Measurements from ENCODE around the gene MBNL2.

Gene MBNL2

GRCh38 chr13:97364827-97365226, 142.7 kb downstream of the MBNL2 start:
- no peak overlapping the region for H3K4me2 ChIP-seq (ENCODE audit: low read depth, low read length)
- no peak for DNase-seq
- no peaks in the 10 kb centered on the region for H3K9me2 ChIP-seq (replicated peaks; ENCODE audit: insufficient read depth, low read length)
- peaks cover 6% of the 10 kb centered on the region for H3F3A ChIP-seq (ENCODE audit: insufficient read depth, low read length)
- no peak overlapping the region for H3K9ac ChIP-seq (ENCODE audit: low read length)
- TF ChIP-seq CTCF (IDR thresholded peaks at IDR 0.05; ENCODE audit: low read length) = no peak
- peaks cover 5% of the 10 kb centered on the region; the same call in 1 of the 2 replicates for H3K4me1 ChIP-seq (ENCODE audit: low read length)
- H3K36me3 ChIP-seq (replicated peaks; ENCODE audit: insufficient read depth, low read length) = no peaks in the 10 kb centered on the region
- H3K27me3 ChIP-seq (replicated peaks; ENCODE audit: insufficient read depth, low read length) = no peaks in the 10 kb centered on the region
- H3K27ac ChIP-seq (ENCODE audit: low read length) = no peak overlapping the region
- no peaks in the 10 kb centered on the region for H4K20me1 ChIP-seq (ENCODE audit: insufficient read depth, low read length)
- no peaks in the 10 kb centered on the region for H3K9me3 ChIP-seq (replicated peaks; ENCODE audit: insufficient read depth, low read length)
- no peak overlapping the region for H3K4me3 ChIP-seq (ENCODE audit: low read length)
- H2AFZ ChIP-seq (ENCODE audit: low read length) = no peak overlapping the region
- H3K79me2 ChIP-seq (ENCODE audit: low read length) = no peaks in the 10 kb centered on the region

DNA sequence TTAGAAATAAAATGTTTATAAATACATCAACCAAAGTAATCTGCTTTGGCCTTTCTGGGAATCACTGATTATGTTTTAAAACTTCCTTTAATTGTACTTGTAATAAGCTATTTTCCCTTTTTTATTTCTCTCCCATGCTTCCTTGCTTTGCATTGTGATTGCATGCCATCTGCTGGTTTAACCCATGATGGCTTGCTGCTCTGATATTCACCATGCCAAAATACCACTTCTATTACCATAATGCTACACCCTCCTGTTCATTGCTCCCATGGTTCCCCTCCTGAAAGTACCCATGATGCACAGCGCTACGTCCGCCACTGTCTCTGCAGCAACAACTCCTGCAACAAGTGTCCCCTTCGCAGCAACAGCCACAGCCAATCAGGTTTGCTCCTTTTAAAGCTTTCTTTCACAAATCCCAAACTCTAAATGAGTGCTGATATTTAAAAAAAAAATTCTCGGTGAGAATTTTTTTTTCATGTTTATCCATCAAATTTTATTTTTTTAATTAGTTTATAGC, 144.1 kb downstream of the MBNL2 start:
- Histone ChIP-seq H3K4me1 (ENCODE audit: low read length) (peaks cover 18% of the 10 kb centered on the region), H3K4me3 (ENCODE audit: low read length) (no peak overlapping the region), H3K36me3 (replicated peaks; ENCODE audit: insufficient read depth, low read length) (no peaks in the 10 kb centered on the region), H3F3A (ENCODE audit: insufficient read depth, low read length) (peaks cover 14% of the 10 kb centered on the region), H3K9ac (ENCODE audit: low read length) (no peak overlapping the region), H3K9me2 (replicated peaks; ENCODE audit: insufficient read depth, low read length) (no peaks in the 10 kb centered on the region), H2AFZ (ENCODE audit: low read length) (no peak overlapping the region), H3K79me2 (ENCODE audit: low read length) (no peaks in the 10 kb centered on the region), H3K4me2 (ENCODE audit: low read depth, low read length) (no peak overlapping the region), H3K27ac (ENCODE audit: low read length) (no peak overlapping the region), H3K27me3 (replicated peaks; ENCODE audit: insufficient read depth, low read length) (no peaks in the 10 kb centered on the region), H3K9me3 (replicated peaks; ENCODE audit: insufficient read depth, low read length) (no peaks in the 10 kb centered on the region), H4K20me1 (ENCODE audit: insufficient read depth, low read length) (no peaks in the 10 kb centered on the region)
- no peak for DNase-seq
- TF ChIP-seq EZH2 (optimal IDR thresholded peaks at IDR 0.05; ENCODE audit: low read depth, low read length) (no peak), EZH2phosphoT487 (IDR thresholded peaks at IDR 0.05; ENCODE audit: low read length) (no peak), CTCF (IDR thresholded peaks at IDR 0.05; ENCODE audit: low read length) (no peak)

- Histone ChIP-seq H3K9me2 (replicated peaks; ENCODE audit: insufficient read depth, low read length) (no peaks in the 10 kb centered on the region), H3K4me2 (ENCODE audit: low read depth, low read length) (no peak overlapping the region), H2AFZ (ENCODE audit: low read length) (no peak overlapping the region), H3K36me3 (replicated peaks; ENCODE audit: insufficient read depth, low read length) (no peaks in the 10 kb centered on the region), H3K4me1 (ENCODE audit: low read length) (peaks cover 27% of the 10 kb centered on the region), H3K27ac (ENCODE audit: low read length) (no peak overlapping the region), H3F3A (ENCODE audit: insufficient read depth, low read length) (peaks cover 22% of the 10 kb centered on the region), H3K9me3 (replicated peaks; ENCODE audit: insufficient read depth, low read length) (no peaks in the 10 kb centered on the region), H3K9ac (ENCODE audit: low read length) (no peak overlapping the region), H3K4me3 (ENCODE audit: low read length) (no peak overlapping the region), H3K27me3 (replicated peaks; ENCODE audit: insufficient read depth, low read length) (no peaks in the 10 kb centered on the region), H4K20me1 (ENCODE audit: insufficient read depth, low read length) (no peaks in the 10 kb centered on the region), H3K79me2 (ENCODE audit: low read length) (no peaks in the 10 kb centered on the region)
- no peak for DNase-seq
- TF ChIP-seq EZH2 (optimal IDR thresholded peaks at IDR 0.05; ENCODE audit: low read depth, low read length) (no peak), CTCF (IDR thresholded peaks at IDR 0.05; ENCODE audit: low read length) (no peak), EZH2phosphoT487 (IDR thresholded peaks at IDR 0.05; ENCODE audit: low read length) (no peak)
These were observed 145.1 kb downstream of the MBNL2 start for GRCh38 chr13:97367016-97367822.

All from MM.1S (cell line).